ENCODE measurements around the gene NBPF12.
"Not testable (repeated sequence)": the region's sequence is repeated elsewhere in the genome, so short reads cannot be mapped to it uniquely, and the experiment has no call there.

- not testable (repeated sequence) for TF ChIP-seq POLR2AphosphoS5 (IDR thresholded peaks at IDR 0.05; ENCODE audit: low read depth, low read length); POLR2A (IDR thresholded peaks at IDR 0.05; ENCODE audit: low read depth, low read length); TAF1 (IDR thresholded peaks at IDR 0.05; ENCODE audit: borderline replicate concordance, low read depth, low read length)
Observed at GRCh38 chr1:146937462-146937861, 662 bp upstream of the NBPF12 start.

Measured in GM12892 (cell line).